ENCODE data around the gene FA2H. TPM values are rescaled to one million over a fixed set of nuclear protein-coding genes. Genes with fewer than 3 reads are reported as not detected.

Gene FA2H
- polyA plus RNA-seq, 3 donors: not detected

DNA sequence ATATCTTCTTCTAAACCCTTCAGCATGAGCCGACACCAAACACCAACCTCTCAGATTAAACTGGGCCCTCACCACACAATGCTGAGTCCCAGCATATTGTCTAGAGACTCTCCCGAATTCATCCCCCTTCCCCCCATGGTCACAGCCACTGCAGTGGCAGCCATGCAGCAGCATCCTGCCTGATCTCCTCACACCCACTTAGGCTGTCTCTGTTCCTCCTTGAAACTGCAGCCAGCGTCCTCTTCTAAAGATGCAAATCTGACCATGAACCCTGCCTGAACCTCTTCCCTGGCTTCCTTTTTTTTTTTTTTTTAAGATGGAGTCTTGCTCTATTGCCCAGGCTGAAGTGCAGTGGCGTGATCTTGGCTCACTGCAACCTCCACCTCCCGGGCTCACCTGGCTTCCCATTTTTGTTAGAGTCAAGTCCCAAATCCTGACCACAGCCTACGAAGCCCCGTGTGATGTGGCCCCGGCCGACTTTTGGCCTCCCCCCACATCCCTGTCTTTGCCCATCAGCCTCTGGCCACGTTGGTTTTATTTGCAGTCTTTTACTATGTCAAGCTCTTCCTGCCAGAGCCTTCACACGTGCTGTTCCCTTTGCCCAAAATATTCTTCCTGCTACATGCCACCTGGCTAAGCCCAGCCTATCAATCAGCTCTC lies 2.8 kb downstream of the FA2H start:
- intact Hi-C loops (cut with micrococcal nuclease): no loop called here
- TF ChIP-seq, protein P1, sequence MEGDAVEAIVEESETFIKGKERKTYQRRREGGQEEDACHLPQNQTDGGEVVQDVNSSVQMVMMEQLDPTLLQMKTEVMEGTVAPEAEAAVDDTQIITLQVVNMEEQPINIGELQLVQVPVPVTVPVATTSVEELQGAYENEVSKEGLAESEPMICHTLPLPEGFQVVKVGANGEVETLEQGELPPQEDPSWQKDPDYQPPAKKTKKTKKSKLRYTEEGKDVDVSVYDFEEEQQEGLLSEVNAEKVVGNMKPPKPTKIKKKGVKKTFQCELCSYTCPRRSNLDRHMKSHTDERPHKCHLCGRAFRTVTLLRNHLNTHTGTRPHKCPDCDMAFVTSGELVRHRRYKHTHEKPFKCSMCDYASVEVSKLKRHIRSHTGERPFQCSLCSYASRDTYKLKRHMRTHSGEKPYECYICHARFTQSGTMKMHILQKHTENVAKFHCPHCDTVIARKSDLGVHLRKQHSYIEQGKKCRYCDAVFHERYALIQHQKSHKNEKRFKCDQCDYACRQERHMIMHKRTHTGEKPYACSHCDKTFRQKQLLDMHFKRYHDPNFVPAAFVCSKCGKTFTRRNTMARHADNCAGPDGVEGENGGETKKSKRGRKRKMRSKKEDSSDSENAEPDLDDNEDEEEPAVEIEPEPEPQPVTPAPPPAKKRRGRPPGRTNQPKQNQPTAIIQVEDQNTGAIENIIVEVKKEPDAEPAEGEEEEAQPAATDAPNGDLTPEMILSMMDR (IDR thresholded peaks at IDR 0.05): no peak
- peaks cover 46 to 55% (median 49%) of the 10 kb centered on the region in 3 donors for H3K27me3 Mint-ChIP-seq (ENCODE audit: low read depth in 3 of 3)
- no peak overlapping the region for H3K27ac Mint-ChIP-seq
- H3K4me1 ChIP-seq (ENCODE audit: control insufficient read depth in 1 of 2, insufficient read depth in 2 of 2, low read length in 2 of 2): peaks cover 5 to 15% of the 10 kb centered on the region in 2 donors
- H3K9me3 Mint-ChIP-seq: peaks cover 0 to 26% (median 6%) of the 10 kb centered on the region in 7 donors
- no peaks in the 10 kb centered on the region for H3K36me3 ChIP-seq (replicated peaks in 1 of 2; ENCODE audit: control insufficient read depth in 1 of 2, insufficient read depth in 2 of 2, low read length in 2 of 2)
- H3K4me1 Mint-ChIP-seq: peaks cover 14% of the 10 kb centered on the region
- no peak overlapping the region for H3K27ac ChIP-seq (ENCODE audit: low read depth in 1 of 2, low read length in 2 of 2)
- H3K9me3 ChIP-seq (replicated peaks in 1 of 2; ENCODE audit: control insufficient read depth in 1 of 2, insufficient read depth in 1 of 2, low read length in 2 of 2): peaks cover 0 to 13% of the 10 kb centered on the region in 2 donors
- no peak overlapping the region for H3K4me3 ChIP-seq (replicated peaks in 1 of 3; ENCODE audit: low read depth in 2 of 3, low read length in 3 of 3)
- H3K79me2 ChIP-seq (ENCODE audit: insufficient read depth, low read length): no peaks in the 10 kb centered on the region
- DNase-seq: no peak
- no peak overlapping the region for H3K4me2 ChIP-seq (replicated peaks; ENCODE audit: extremely low read depth, low read length, poor library complexity, severe bottlenecking)
- peaks cover 0 to 4% of the 10 kb centered on the region in 2 donors for H3K36me3 Mint-ChIP-seq
- no peak overlapping the region for H2AFZ ChIP-seq (ENCODE audit: insufficient read depth, low read depth, low read length, poor library complexity, severe bottlenecking)
- no peaks in the 10 kb centered on the region for H4K20me1 ChIP-seq (ENCODE audit: insufficient read depth, low read length)
- 48% methylated on average over 11 of the region's 11 CpGs for WGBS (ENCODE audit: insufficient coverage)
- no peak overlapping the region for H3K9ac ChIP-seq (ENCODE audit: insufficient read depth, low read length, poor library complexity, severe bottlenecking)
- no peak overlapping the region for H3K4me3 Mint-ChIP-seq
- H3K27me3 ChIP-seq (ENCODE audit: control insufficient read depth in 2 of 2, insufficient read depth in 2 of 2, low read length in 2 of 2): peaks cover 24 to 39% of the 10 kb centered on the region in 2 donors

DNA sequence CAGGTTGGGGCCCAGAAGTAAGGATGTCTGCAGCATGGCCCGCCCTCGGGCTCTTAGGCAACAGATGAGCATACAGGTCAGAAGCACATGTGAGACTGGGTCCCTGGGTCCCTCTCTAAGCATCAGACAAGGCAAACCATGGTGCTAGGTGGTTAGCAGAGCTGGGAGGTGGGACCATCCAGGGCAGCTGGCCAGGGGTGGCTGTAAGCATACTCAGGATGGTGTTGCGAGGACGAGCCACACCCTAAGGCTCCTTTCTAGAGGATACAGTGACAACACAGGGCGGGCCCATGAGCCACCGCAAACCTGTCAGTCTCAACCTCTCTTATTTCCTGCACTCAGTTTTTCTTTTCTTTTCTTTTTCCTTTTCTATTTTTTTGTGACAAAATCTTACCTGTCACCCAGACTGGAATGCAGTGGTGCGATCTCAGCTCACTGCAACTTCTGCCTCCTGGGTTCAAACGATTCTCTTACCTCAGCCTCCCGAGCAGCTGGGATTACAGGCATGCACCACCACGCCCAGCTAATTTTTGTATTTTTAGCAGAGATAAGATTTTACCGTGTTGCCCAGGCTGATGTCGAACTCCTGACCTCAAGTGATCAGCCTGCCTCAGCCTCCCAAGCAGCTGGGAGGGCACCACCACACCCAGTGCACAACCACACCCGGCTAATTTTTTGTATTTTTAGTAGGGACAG lies 3.6 kb downstream of the FA2H start:
- peaks cover 43 to 52% (median 45%) of the 10 kb centered on the region in 3 donors for H3K27me3 Mint-ChIP-seq (ENCODE audit: low read depth in 3 of 3)
- Histone ChIP-seq H3K36me3 (replicated peaks in 1 of 2; ENCODE audit: control insufficient read depth in 1 of 2, insufficient read depth in 2 of 2, low read length in 2 of 2) (no peaks in the 10 kb centered on the region), H3K9me3 (replicated peaks in 1 of 2; ENCODE audit: control insufficient read depth in 1 of 2, insufficient read depth in 1 of 2, low read length in 2 of 2) (peaks cover 0 to 13% of the 10 kb centered on the region in 2 donors), H2AFZ (ENCODE audit: insufficient read depth, low read depth, low read length, poor library complexity, severe bottlenecking) (no peak overlapping the region), H3K27me3 (ENCODE audit: control insufficient read depth in 2 of 2, insufficient read depth in 2 of 2, low read length in 2 of 2) (peaks cover 24 to 35% of the 10 kb centered on the region in 2 donors), H3K4me3 (replicated peaks in 1 of 3; ENCODE audit: low read depth in 2 of 3, low read length in 3 of 3) (no peak overlapping the region), H3K27ac (ENCODE audit: low read depth in 1 of 2, low read length in 2 of 2) (no peak overlapping the region), H3K9ac (ENCODE audit: insufficient read depth, low read length, poor library complexity, severe bottlenecking) (no peak overlapping the region), H3K4me2 (replicated peaks; ENCODE audit: extremely low read depth, low read length, poor library complexity, severe bottlenecking) (no peak overlapping the region), H4K20me1 (ENCODE audit: insufficient read depth, low read length) (no peaks in the 10 kb centered on the region), H3K4me1 (ENCODE audit: control insufficient read depth in 1 of 2, insufficient read depth in 2 of 2, low read length in 2 of 2) (peaks cover 5 to 15% of the 10 kb centered on the region in 2 donors), H3K79me2 (ENCODE audit: insufficient read depth, low read length) (no peaks in the 10 kb centered on the region)
- H3K36me3 Mint-ChIP-seq: peaks cover 0 to 4% of the 10 kb centered on the region in 2 donors
- no peak for DNase-seq
- 93% methylated on average over 12 of the region's 13 CpGs for WGBS (ENCODE audit: insufficient coverage)
- H3K4me3 Mint-ChIP-seq: no peak overlapping the region
- H3K27ac Mint-ChIP-seq: no peak overlapping the region
- H3K4me1 Mint-ChIP-seq: peaks cover 14% of the 10 kb centered on the region
- intact Hi-C loops (cut with micrococcal nuclease): no loop called here
- TF ChIP-seq, protein P1 (IDR thresholded peaks at IDR 0.05): no peak
- H3K9me3 Mint-ChIP-seq: peaks cover 0 to 25% (median 6%) of the 10 kb centered on the region in 7 donors
